K562 (cell line): Measurements from ENCODE around the gene KLHL24. TPM values are rescaled to one million over a fixed set of nuclear protein-coding genes. Genes with fewer than 3 reads are reported as not detected.

Experiments used
- ATAC-seq: fragments of 200-7000 bp; cut with Tn5 transposase; 3 replicates; pipeline ENCODE4 v1.9.1; 2020; ENCODE audit warnings: moderate library complexity
- BruUV-seq: library from RNA; stranded (reverse); fragments of 400-500 nt; replicated peaks from 2 replicates; lab custom pipeline; 2021; lab: Mats Ljungman, UMichigan
- CTCF ChIA-PET: fragments of 300-600 bp; formaldehyde crosslinking; extraction: SDS; loops from one replicate; lab custom pipeline; 2021; ENCODE audit warnings: low intra/inter-chr PET ratio; lab: Yijun Ruan, JAX
- POLR2A ChIA-PET: fragments of 300-600, 350-650 bp; sonication (Branson Sonifier 250); formaldehyde crosslinking; extraction: SDS; loops from one replicate; lab custom pipeline; 2021; ENCODE audit warnings: antibody characterized with exemption, inconsistent platforms; lab: Yijun Ruan, JAX
- DNase-seq, 4 experiments: peaks; one replicate each; pipeline versions ENCODE4 v3.0.0 to v3.0.0-alpha.2; 2011 to 2018; ENCODE audit warnings: low spot score in 3 of 4, mixed read lengths in 3 of 4; ENCODE audit errors: extremely low read depth in 1 of 4
- FAIRE-seq: peaks from 2 replicates; lab custom pipeline; 2011; peaks lifted over from hg19 to GRCh38; lab: Jason Lieb, UNC
- H2AFZ ChIP-seq: 2 replicates; pipeline ENCODE4 v1.6.0; 2011; ENCODE audit warnings: low read depth, low read length, control low read depth, inconsistent platforms
- H3K27ac ChIP-seq: fragments of 200-600 bp; 3 replicates; pipeline ENCODE4 v1.8.0; 2011; ENCODE audit warnings: low read depth, mild to moderate bottlenecking, control low read depth, inconsistent platforms, low read length, moderate library complexity, mixed read lengths; ENCODE audit errors: extremely low read depth
- H3K27me3 ChIP-seq, 2 experiments: fragments of 300-600 bp in 1 of 2; 2 replicates in 1 of 2; 3 replicates in 1 of 2; pipeline versions ENCODE4 v1.6.0 to v1.8.0; 2011; ENCODE audit warnings: inconsistent platforms in 2 of 2, low read length in 2 of 2, mild to moderate bottlenecking in 1 of 2, mixed read lengths in 1 of 2, moderate library complexity in 1 of 2; ENCODE audit not compliant: control insufficient read depth in 2 of 2, insufficient read depth in 2 of 2
- H3K36me3 ChIP-seq: fragments of 300-600 bp; 3 replicates; pipeline ENCODE4 v1.8.0; 2011; ENCODE audit warnings: mild to moderate bottlenecking, low read length, inconsistent platforms; ENCODE audit not compliant: control insufficient read depth, insufficient read depth
- H3K4me1 ChIP-seq, 2 experiments: fragments of 200-600 bp in 1 of 2; replicated peaks in 1 of 2; 2 replicates in 1 of 2; 3 replicates in 1 of 2; pipeline versions ENCODE4 v1.5.1 to v1.8.0; 2011; ENCODE audit warnings: inconsistent platforms in 2 of 2, low read length in 2 of 2, mild to moderate bottlenecking in 1 of 2, mixed read lengths in 1 of 2, moderate library complexity in 1 of 2; ENCODE audit not compliant: control insufficient read depth in 2 of 2, insufficient read depth in 2 of 2
- H3K4me2 ChIP-seq: 2 replicates; pipeline ENCODE4 v1.6.1; 2011; ENCODE audit warnings: low read length, control low read depth, inconsistent platforms, mixed read lengths; ENCODE audit not compliant: insufficient read depth
- H3K4me3 ChIP-seq: fragments of 200-600 bp; sonication (generic), shearing (Covaris generic); 2 replicates; pipeline ENCODE4 v1.5.1; 2016; ENCODE audit warnings: control low read depth, inconsistent platforms
- H3K79me2 ChIP-seq: fragments of 200-600 bp; 3 replicates; pipeline ENCODE4 v1.8.0; 2011; ENCODE audit warnings: low read length, inconsistent platforms; ENCODE audit not compliant: control insufficient read depth, insufficient read depth
- H3K9ac ChIP-seq, 2 experiments: 2 replicates each; pipeline versions ENCODE4 v1.6.0 to v1.6.1; 2011; ENCODE audit warnings: low read depth in 2 of 2, low read length in 2 of 2, control low read depth in 1 of 2, inconsistent platforms in 1 of 2, mild to moderate bottlenecking in 1 of 2, mixed read lengths in 1 of 2; ENCODE audit not compliant: insufficient read depth in 1 of 2
- H3K9me1 ChIP-seq: one replicate; pipeline ENCODE4 v1.6.0; 2011; ENCODE audit warnings: inconsistent platforms, mild to moderate bottlenecking, low read length, moderate library complexity; ENCODE audit not compliant: control insufficient read depth, insufficient read depth
- H3K9me3 ChIP-seq: replicated peaks from 2 replicates; pipeline ENCODE4 v1.5.1; 2011; ENCODE audit warnings: low read depth, low read length, inconsistent platforms; ENCODE audit not compliant: control insufficient read depth, insufficient read depth
- H4K20me1 ChIP-seq: replicated peaks from 2 replicates; pipeline ENCODE4 v1.6.1; 2011; ENCODE audit warnings: low read length, inconsistent platforms, mixed read lengths; ENCODE audit not compliant: control insufficient read depth, insufficient read depth
- MYNN ChIP-seq, 2 experiments: sonication (generic); formaldehyde crosslinking in 1 of 2; IDR thresholded peaks; 2 replicates each; pipeline versions ENCODE4 v1.5.0 to v1.6.1; 2016 to 2020; ENCODE audit warnings: antibody characterized with exemption in 1 of 2, missing genetic modification reagents in 1 of 2
- NELFE ChIP-seq: IDR thresholded peaks from 2 replicates; pipeline ENCODE4 v1.6.1; 2011; ENCODE audit warnings: mild to moderate bottlenecking; ENCODE audit not compliant: insufficient read depth, insufficient read length
- WGBS: fragments of 100-300 bp; shearing (Covaris generic); methylation state at CpG from one replicate; pipeline ENCODE4 v1.1.6; 2016; ENCODE audit warnings: low coverage, mixed read lengths; ENCODE audit not compliant: insufficient coverage; ENCODE audit errors: missing lambda C conversion rate; 5-methylcytosine and 5-hydroxymethylcytosine counted together
- in situ Hi-C: fragments of 300-500 bp; cut with MboI; formaldehyde crosslinking; loops from 4 replicates; pipeline ENCODE4 v1.15.0; 2018; ENCODE audit warnings: inconsistent platforms, mixed read lengths
- intact Hi-C: fragments of 100-400 bp; cut with micrococcal nuclease; formaldehyde crosslinking; loops from 2 replicates; pipeline ENCODE4 v1.14.2; 2022
- polyA plus RNA-seq, 8 experiments: library from polyadenylated mRNA; depleted of rRNA in 4 of 8; stranded (reverse) in 5 of 8; unstranded in 3 of 8; fragments of >200 nt; fragmentation: Nextera tagmentation in 2 of 8; fragmentation: Illumina TruSeq in 1 of 8; extraction: Ambion mirVana in 2 of 8; extraction: Trizol in 1 of 8; gene quantifications; 2 replicates each; pipeline versions ENCODE4 v1.2.1 to v1.2.3, GENCODE V29; 2011 to 2014; ENCODE audit warnings: inconsistent platforms in 1 of 8, missing spikeins in 1 of 8
- total RNA-seq, 7 experiments: library from RNA; depleted of rRNA in 6 of 7; stranded (reverse); fragments of >200 nt in 6 of 7; fragmentation: Illumina TruSeq in 2 of 7; extraction: Trizol in 2 of 7; gene quantifications; 2 replicates each; pipeline versions ENCODE4 v1.2.1 to v1.2.3, GENCODE V29; 2011 to 2021; ENCODE audit warnings: low replicate concordance in 1 of 7

Gene KLHL24
- total and polyA plus RNA-seq, 9 of the 15 experiments (the other 6 are each of a cell fraction or from before 2014, with no cell fraction given): 3.3 to 21.2 (median 14.2) TPM

DNA sequence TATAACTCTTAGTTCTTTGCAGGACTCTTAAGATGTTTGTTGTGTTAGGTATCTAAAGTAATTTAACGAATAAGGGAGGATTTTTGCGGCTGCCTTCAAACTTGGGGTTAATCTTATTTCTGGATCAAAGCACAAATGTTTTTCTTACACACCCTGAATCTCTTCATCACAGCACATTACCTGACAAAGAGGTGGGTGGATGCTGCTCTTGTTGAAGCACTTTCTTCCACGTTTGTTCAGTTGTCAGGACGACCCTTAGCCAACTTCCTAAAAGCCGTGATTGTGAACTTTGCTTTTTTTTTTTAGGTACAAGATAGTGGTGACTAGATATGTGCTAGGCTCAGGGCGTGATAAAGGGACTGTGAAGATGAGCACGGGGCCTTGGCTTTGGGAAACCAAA lies 98.1 kb downstream of the KLHL24 start:
- H3K36me3 ChIP-seq: peaks cover 71% of the 10 kb centered on the region
- H3K79me2 ChIP-seq: no peaks in the 10 kb centered on the region
- H3K4me3 ChIP-seq: no peak overlapping the region
- intact Hi-C loops (no loop called here), in situ Hi-C loops (no loop called here)
- no peak overlapping the region for H2AFZ ChIP-seq
- no TSS peak for BruUV-seq
- FAIRE-seq (no peak), DNase-seq (no peak), ATAC-seq (no peak)
- ChIA-PET POLR2A (no interaction called here), CTCF (no interaction called here)
- H3K4me2 ChIP-seq: no peak overlapping the region
- no peaks in the 10 kb centered on the region for H3K4me1 ChIP-seq
- H3K27ac ChIP-seq: no peak overlapping the region
- no peak overlapping the region for H3K9ac ChIP-seq
- no peaks in the 10 kb centered on the region for H3K27me3 ChIP-seq
- H4K20me1 ChIP-seq: no peaks in the 10 kb centered on the region
- no peaks in the 10 kb centered on the region for H3K9me1 ChIP-seq
- 74% methylated on average over 7 of the region's 7 CpGs for WGBS
- no peaks in the 10 kb centered on the region for H3K9me3 ChIP-seq
- TF ChIP-seq NELFE: no peak
- no peak for TF ChIP-seq MYNN (IDR thresholded peaks at IDR 0.05)
- no peak for TF ChIP-seq MYNN (CRISPR knock-in tag; IDR thresholded peaks at IDR 0.05)

Other genes starting within 250 kb of the KLHL24 start
- 3.0 and 3.3 TPM in 2 replicates for gene MCF2L2, start 207.0 kb upstream of the KLHL24 start, total RNA-seq (2014; rRNA removed)
- gene MCF2L2, start 207.0 kb upstream of the KLHL24 start, total RNA-seq (2014; rRNA removed; fragmentation: Illumina TruSeq; extraction: Trizol): 2.9 and 3.4 TPM in 2 replicates
- 3.0 TPM in 2 replicates for gene MCF2L2, start 207.0 kb upstream of the KLHL24 start, total RNA-seq (2015; rRNA removed; fragmentation: Illumina TruSeq; extraction: Trizol)
- gene MCF2L2, start 207.0 kb upstream of the KLHL24 start, total RNA-seq (2021): 2.1 and 3.2 TPM in 2 replicates
- 4.1 and 4.9 TPM in 2 replicates for gene MCF2L2, start 207.0 kb upstream of the KLHL24 start, polyA plus RNA-seq (2011; rRNA removed)
- gene MCF2L2, start 207.0 kb upstream of the KLHL24 start, polyA plus RNA-seq (2014; fragmentation: Illumina TruSeq; extraction: Trizol): 1.7 and 1.9 TPM in 2 replicates
- gene MCF2L2, start 207.0 kb upstream of the KLHL24 start, polyA plus RNA-seq (2014; fragmentation: Nextera tagmentation; extraction: Ambion mirVana): under 1 TPM; 0.56 to 0.96 TPM
- gene MCF2L2, start 207.0 kb upstream of the KLHL24 start, polyA plus RNA-seq (2014; rRNA removed): 3.9 and 4.2 TPM in 2 replicates
- 1.2 and 1.4 TPM in 2 replicates for gene KLHL6, start 79.9 kb upstream of the KLHL24 start, total RNA-seq (2014; rRNA removed)
- 1.9 and 2.0 TPM in 2 replicates for gene KLHL6, start 79.9 kb upstream of the KLHL24 start, total RNA-seq (2014; rRNA removed; fragmentation: Illumina TruSeq; extraction: Trizol)
- gene KLHL6, start 79.9 kb upstream of the KLHL24 start, total RNA-seq (2015; rRNA removed; fragmentation: Illumina TruSeq; extraction: Trizol): 1.2 and 1.3 TPM in 2 replicates
- gene KLHL6, start 79.9 kb upstream of the KLHL24 start, total RNA-seq (2021): 1.4 and 2.1 TPM in 2 replicates
- 0.61 and 0.70 TPM in 2 replicates for gene KLHL6, start 79.9 kb upstream of the KLHL24 start, polyA plus RNA-seq (2011; rRNA removed)
- gene KLHL6, start 79.9 kb upstream of the KLHL24 start, polyA plus RNA-seq (2014; fragmentation: Illumina TruSeq; extraction: Trizol): 1.7 TPM in 2 replicates
- gene KLHL6, start 79.9 kb upstream of the KLHL24 start, polyA plus RNA-seq (2014; fragmentation: Nextera tagmentation; extraction: Ambion mirVana): under 1 TPM; 0.18 to 0.46 TPM
- gene KLHL6, start 79.9 kb upstream of the KLHL24 start, polyA plus RNA-seq (2014; rRNA removed): 1.7 and 2.1 TPM in 2 replicates
- gene YEATS2, start 62.2 kb downstream of the KLHL24 start, total RNA-seq (2014; rRNA removed): 18.4 and 18.8 TPM in 2 replicates
- gene YEATS2, start 62.2 kb downstream of the KLHL24 start, total RNA-seq (2014; rRNA removed; fragmentation: Illumina TruSeq; extraction: Trizol): 21.3 and 22.0 TPM in 2 replicates
- gene YEATS2, start 62.2 kb downstream of the KLHL24 start, total RNA-seq (2015; rRNA removed; fragmentation: Illumina TruSeq; extraction: Trizol): 20.3 and 22.6 TPM in 2 replicates
- 18.6 and 19.0 TPM in 2 replicates for gene YEATS2, start 62.2 kb downstream of the KLHL24 start, total RNA-seq (2021)
- gene YEATS2, start 62.2 kb downstream of the KLHL24 start, polyA plus RNA-seq (2011; rRNA removed): 35.2 and 36.6 TPM in 2 replicates
- gene YEATS2, start 62.2 kb downstream of the KLHL24 start, polyA plus RNA-seq (2014; fragmentation: Illumina TruSeq; extraction: Trizol): 25.8 and 27.1 TPM in 2 replicates
- gene YEATS2, start 62.2 kb downstream of the KLHL24 start, polyA plus RNA-seq (2014; fragmentation: Nextera tagmentation; extraction: Ambion mirVana): 1 to 10 TPM; 1.8 to 2.1 TPM
- 14.7 and 16.7 TPM in 2 replicates for gene YEATS2, start 62.2 kb downstream of the KLHL24 start, polyA plus RNA-seq (2014; rRNA removed)
- gene MAP6D1, start 190.0 kb downstream of the KLHL24 start, total RNA-seq (2014; rRNA removed): 0.82 and 1.1 TPM in 2 replicates
- gene MAP6D1, start 190.0 kb downstream of the KLHL24 start, total RNA-seq (2014; rRNA removed; fragmentation: Illumina TruSeq; extraction: Trizol): not detected in 2 replicates
- gene MAP6D1, start 190.0 kb downstream of the KLHL24 start, total RNA-seq (2015; rRNA removed; fragmentation: Illumina TruSeq; extraction: Trizol): 0.22 TPM in 1 of 2 replicates, not detected in the other
- gene MAP6D1, start 190.0 kb downstream of the KLHL24 start, total RNA-seq (2021): 1.5 and 2.4 TPM in 2 replicates
- gene MAP6D1, start 190.0 kb downstream of the KLHL24 start, polyA plus RNA-seq (2011; rRNA removed): not detected in 2 replicates
- 0.16 and 0.84 TPM in 2 replicates for gene MAP6D1, start 190.0 kb downstream of the KLHL24 start, polyA plus RNA-seq (2014; fragmentation: Illumina TruSeq; extraction: Trizol)
- under 1 TPM in 1 of 2 experiments, not detected in 1; 0.18 TPM for gene MAP6D1, start 190.0 kb downstream of the KLHL24 start, polyA plus RNA-seq (2014; fragmentation: Nextera tagmentation; extraction: Ambion mirVana)
- gene MAP6D1, start 190.0 kb downstream of the KLHL24 start, polyA plus RNA-seq (2014; rRNA removed): 0.54 and 0.66 TPM in 2 replicates
- 61.8 and 70.6 TPM in 2 replicates for gene PARL, start 249.3 kb downstream of the KLHL24 start, total RNA-seq (2014; rRNA removed)
- 57.4 and 74.2 TPM in 2 replicates for gene PARL, start 249.3 kb downstream of the KLHL24 start, total RNA-seq (2014; rRNA removed; fragmentation: Illumina TruSeq; extraction: Trizol)
- 49.8 and 56.5 TPM in 2 replicates for gene PARL, start 249.3 kb downstream of the KLHL24 start, total RNA-seq (2015; rRNA removed; fragmentation: Illumina TruSeq; extraction: Trizol)
- gene PARL, start 249.3 kb downstream of the KLHL24 start, total RNA-seq (2021): 67.7 and 82.2 TPM in 2 replicates
- 56.4 and 77.6 TPM in 2 replicates for gene PARL, start 249.3 kb downstream of the KLHL24 start, polyA plus RNA-seq (2011; rRNA removed)
- gene PARL, start 249.3 kb downstream of the KLHL24 start, polyA plus RNA-seq (2014; fragmentation: Illumina TruSeq; extraction: Trizol): 55.0 and 65.5 TPM in 2 replicates
- 10 to 100 TPM; 39.5 to 43.6 TPM for gene PARL, start 249.3 kb downstream of the KLHL24 start, polyA plus RNA-seq (2014; fragmentation: Nextera tagmentation; extraction: Ambion mirVana)
- gene PARL, start 249.3 kb downstream of the KLHL24 start, polyA plus RNA-seq (2014; rRNA removed): 78.0 and 82.4 TPM in 2 replicates